Measurements from ENCODE around the gene KCNQ1.

KCNQ1 gene

GRCh38 chr11:2653930-2654739 is 209.3 kb downstream of the KCNQ1 start:
- DNase-seq: peak in 2 of 3 experiments; percentile 6 to 47

DNA sequence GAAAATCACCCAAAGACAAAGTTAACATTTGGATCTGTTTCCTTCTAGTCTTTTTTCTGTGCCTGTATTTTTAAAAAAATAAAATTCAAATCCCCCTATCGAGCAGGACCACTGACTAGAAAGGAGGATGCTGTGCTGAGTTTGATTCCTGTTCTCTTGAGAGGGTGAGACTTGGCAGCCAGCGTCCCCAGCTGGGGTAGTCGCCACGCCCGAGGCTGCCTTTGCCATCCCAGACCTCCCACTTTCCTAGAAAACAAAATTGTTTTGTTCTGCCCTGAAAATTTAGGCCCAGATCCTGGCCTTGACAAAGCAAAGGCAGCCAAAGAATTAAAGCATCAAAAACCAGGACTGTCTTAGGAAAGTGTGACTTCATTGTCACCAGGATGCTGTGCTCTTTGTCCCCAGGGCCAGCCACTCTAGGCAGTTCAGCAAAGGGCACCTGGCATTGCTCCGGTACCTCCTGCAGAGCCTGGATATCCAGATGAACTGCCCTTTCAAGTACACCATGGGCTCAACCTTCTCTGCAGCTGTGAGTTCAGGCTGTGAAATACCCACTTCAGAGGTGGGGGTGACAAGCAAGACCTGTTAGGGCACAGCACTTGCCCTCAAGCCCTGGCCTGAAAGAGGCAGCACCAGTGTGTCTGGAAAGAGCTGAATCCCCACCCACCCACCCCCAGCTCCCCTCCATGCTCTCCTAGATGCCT is 210.4 kb downstream of the KCNQ1 start:
- peak in 1 of 3 experiments; percentile 3 for DNase-seq

GRCh38 chr11:2655834-2656622 is 211.2 kb downstream of the KCNQ1 start:
- DNase-seq: peak in 1 of 3 experiments; percentile 6

DNA sequence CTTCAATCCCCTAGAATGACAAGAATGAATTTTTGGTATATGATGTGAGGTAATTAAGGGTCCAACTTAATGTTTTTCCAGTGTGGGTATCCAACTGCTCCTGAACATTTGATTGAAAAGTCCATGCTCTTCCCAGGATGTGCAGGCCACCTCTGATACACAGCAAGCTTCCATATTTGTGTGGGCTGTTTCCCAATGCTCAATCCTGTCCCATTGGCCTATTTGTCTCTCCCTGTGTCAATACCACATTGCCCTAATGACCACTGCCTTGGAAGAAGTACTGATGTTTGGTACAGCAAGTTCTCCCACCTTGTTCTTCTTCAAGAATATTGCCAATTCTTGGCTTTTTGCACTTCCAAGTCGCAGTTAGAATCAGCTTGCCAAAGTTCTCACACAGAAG is 212.1 kb downstream of the KCNQ1 start:
- DNase-seq: no peak

DNA sequence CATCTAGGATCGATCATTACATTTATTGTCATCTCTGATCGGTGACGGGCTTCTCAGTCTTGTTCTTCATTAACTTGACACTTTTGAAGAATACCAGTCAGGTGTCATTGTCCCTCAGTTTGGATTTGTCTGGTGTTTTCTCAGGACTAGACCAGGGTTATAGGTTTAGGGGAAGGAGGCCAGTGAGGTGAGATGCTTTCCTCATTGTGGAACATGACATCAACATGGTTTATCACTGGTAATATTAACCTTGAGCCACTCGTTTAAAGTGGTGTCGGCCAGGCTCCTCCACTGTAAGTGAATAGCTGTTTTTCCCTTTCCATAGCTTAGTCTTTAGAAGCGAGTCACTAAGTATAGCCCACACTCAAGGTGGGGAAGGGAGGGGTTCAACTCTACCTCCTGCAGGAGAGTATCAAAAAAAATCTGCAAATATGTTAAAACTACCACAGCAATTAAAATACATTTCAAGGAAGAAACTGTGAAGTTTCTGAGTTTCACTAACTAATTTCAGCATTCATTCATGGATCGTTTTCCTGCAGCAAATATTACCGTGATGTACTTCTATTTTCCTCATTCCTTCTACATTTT is 213.0 kb downstream of the KCNQ1 start:
- no peak for DNase-seq

- no peak for DNase-seq
These were observed 215.6 kb downstream of the KCNQ1 start for GRCh38 chr11:2660357-2660939.

GRCh38 chr11:2661173-2662023 is 216.6 kb downstream of the KCNQ1 start:
- no peak for DNase-seq

GRCh38 chr11:2662024-2662312 is 217.2 kb downstream of the KCNQ1 start:
- DNase-seq: no peak

GRCh38 chr11:2662430-2663299 is 217.9 kb downstream of the KCNQ1 start:
- no peak for DNase-seq

GRCh38 chr11:2663506-2663905 is 218.7 kb downstream of the KCNQ1 start:
- no peak for DNase-seq

- DNase-seq: no peak
These were observed 219.1 kb downstream of the KCNQ1 start for GRCh38 chr11:2663915-2664314.

DNA sequence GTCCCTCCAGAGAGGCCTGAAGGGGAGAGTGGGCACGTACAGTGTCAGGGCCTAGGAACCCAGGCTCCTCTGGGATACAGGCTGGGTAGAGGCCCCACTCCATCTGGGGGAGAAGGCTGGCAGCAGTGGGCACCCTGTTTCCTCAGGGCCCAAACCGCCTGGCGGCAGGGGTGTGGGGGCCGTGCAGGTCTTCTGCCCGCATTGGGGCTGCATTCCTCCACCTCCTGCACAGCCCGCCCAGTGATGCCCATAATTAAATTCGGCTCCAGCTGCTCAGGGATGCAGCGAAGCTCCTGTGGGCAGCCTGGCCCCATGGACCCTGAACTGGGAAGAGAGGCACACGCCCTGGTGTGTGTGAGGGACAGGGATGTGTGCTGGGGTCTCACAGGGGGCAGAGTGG is 219.6 kb downstream of the KCNQ1 start:
- DNase-seq: no peak

DNA sequence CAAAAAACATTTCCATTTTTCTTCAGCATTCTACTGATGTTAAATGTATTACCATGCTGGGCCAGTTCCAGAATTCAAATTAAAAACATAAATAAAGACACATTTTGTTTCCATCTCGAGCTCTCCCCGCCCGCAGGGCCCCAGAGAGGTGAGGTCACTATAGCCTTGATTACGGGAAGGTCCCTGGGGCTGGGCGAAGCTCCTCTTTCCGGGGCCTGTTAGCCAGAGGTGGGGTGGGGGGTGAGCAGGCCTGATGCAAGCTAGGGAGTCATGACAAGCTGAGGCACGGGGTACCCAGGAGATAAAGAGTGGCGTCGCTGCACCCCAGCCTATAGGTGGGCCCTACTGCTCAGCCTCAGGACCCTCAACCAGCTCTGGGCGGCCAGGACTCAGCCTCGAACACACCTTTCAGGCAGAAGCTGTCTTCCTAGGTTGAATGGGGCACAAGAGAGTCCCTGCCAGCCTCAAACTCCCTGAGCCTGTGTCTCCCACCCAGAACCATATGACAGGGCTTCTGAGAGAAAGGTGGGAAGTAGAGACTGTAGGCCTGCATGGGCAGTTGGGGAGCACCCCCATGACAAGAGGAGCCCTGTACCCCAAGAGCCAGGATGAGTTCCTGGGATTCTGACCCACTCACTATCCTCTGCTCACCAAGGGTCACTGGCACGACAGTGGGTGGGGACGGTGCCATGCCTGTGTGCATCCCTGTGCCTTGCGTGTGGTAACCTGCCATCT is 220.2 kb downstream of the KCNQ1 start:
- no peak for DNase-seq

DNA sequence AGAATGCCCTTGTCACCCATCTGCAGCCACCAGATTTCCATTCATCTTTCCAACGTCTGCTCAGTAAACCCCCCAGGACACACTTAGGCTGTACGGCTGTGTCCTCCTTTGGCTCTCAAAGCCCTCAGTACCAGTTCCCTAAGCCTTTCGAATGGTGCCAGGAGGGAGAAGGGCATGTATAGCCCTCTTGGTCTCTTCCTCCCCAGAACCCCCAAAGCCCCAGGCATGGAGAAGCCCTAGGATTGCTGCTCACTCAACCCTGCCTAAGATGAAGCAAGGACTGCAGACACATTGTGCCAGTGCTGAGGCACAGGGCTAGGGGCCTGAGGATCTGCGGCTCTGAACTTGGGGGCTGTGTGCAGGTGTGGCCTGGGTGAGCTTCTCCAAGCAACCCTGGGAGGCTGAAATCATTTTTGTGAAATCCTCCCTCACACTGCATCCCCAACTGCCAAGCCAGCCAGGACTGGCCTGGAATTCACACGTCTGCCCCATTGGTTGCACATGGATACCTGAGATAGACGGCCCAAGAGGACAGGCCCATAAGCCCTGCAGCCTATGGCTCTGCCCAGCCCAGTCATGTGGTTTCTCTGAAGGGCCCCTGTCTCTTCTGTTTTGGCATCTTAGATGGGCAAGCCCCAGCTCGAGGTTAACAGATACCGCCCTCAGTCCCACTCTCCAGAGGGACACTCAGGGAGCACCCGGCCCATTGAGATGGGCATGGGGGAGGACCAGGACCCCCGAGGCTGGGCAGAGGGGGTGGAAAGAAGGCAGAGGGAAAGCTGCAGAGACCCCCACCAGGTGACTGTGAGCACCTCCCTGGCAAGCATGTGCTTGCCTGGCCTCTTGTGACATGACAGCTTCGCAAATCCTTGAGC is 221.0 kb downstream of the KCNQ1 start:
- DNase-seq: no peak

GRCh38 chr11:2666401-2666741 is 221.6 kb downstream of the KCNQ1 start:
- DNase-seq: no peak

- no peak for DNase-seq
These were observed 222.2 kb downstream of the KCNQ1 start for GRCh38 chr11:2666828-2667570.

DNA sequence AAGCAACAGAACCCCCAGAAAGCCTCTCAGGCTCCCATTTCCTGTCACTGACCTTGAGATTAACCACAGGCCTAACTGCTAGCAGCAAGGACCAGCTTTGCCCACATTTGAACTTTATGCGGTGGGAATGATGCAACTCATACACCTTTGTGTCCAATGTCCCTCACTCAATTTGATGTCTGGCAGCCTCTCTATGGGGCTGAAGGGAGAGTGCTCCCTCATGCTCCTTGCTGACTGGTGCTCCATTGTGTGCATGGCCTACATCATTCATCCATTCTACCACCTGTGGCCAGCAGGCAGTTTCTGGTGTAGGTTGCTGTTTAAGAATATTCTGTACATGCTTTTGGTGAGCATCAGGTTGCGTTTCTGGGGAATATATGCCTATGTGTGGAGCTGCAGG is 223.1 kb downstream of the KCNQ1 start:
- no peak for DNase-seq

- no peak for DNase-seq
These were observed 224.1 kb downstream of the KCNQ1 start for GRCh38 chr11:2668876-2669275.
